HG02623 (cell line): ENCODE data around the gene ZNF74.

Experiments
- ATAC-seq: cut with Tn5 transposase; IDR thresholded peaks from one replicate; pipeline ENCODE4 v1.9.1; 2021; ENCODE audit warnings: moderate library complexity; ENCODE audit not compliant: unreplicated experiment

Gene ZNF74

GRCh38 chr22:20418211-20418788 lies 24.3 kb downstream of the ZNF74 start:
- no peak for ATAC-seq

DNA sequence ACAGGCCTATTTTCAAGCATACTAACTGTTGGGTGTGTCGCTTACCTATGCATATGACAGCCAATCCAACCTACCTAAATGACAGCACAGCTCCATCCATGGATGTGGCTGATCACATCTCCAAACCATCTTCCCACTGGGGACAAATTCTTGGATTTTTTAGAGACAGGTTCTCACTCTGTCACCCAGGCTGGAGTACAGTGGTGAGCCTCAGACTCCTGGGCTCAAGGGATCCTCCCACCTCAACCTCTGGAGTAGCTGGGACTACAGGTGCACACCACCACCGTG lies 25.7 kb downstream of the ZNF74 start:
- no peak for ATAC-seq

- no peak for ATAC-seq
These were observed 26.3 kb downstream of the ZNF74 start for GRCh38 chr22:20420157-20420842.

DNA sequence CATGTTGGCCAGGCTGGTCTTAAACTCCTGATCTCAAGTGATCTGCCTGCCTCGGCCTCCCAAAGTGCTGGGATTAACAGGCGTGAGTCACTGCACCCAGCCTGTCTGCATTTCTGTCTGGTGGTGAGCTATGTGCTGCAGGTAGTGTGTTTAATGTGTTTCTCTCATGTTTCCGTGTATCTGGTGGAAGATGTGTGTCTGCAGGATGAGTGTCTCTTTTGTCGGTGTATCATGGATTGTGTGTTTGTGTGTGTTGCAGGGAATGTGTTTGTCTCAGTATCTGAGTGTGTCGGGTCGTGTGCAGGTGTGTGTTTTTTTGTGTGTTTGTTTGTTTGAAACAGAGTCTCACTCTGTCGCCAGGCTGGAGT lies 27.5 kb downstream of the ZNF74 start:
- ATAC-seq: no peak

DNA sequence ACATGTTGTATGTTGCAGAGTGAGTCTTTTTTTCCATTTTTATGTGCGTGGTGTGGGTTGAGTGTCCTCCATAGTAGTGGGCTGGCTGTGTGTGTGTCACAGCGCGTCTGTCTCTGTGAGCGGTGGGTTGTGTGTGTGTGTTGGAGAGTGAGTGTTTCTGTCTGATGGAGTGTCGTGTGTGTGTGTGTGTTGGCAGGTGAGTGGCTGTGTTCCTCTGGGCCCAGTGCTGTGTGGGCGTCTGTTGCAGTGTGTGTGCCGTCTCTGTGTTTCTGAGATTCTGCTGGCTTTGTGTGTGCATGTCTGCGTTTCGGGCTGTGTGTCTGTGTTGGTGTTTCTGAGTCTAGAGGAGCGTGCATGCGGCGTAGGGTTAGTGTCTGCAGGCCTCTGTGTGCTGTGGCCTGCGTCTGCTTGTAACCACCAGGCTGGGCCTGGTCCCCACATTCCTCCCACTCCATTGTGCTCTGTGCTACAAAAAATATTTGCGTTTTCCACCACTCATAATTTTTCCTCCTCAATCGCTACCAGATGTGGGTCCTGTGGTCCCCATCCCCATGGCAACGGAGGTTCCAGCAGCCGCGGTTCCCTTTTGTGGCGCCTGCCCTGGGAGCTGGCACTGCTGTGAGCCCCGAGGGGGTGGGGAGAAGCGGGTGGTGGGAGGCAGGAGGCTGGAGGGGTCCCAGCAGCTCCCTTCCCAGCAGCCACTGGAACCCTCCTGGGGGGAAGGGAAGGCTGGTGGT lies 28.5 kb downstream of the ZNF74 start:
- no peak for ATAC-seq

DNA sequence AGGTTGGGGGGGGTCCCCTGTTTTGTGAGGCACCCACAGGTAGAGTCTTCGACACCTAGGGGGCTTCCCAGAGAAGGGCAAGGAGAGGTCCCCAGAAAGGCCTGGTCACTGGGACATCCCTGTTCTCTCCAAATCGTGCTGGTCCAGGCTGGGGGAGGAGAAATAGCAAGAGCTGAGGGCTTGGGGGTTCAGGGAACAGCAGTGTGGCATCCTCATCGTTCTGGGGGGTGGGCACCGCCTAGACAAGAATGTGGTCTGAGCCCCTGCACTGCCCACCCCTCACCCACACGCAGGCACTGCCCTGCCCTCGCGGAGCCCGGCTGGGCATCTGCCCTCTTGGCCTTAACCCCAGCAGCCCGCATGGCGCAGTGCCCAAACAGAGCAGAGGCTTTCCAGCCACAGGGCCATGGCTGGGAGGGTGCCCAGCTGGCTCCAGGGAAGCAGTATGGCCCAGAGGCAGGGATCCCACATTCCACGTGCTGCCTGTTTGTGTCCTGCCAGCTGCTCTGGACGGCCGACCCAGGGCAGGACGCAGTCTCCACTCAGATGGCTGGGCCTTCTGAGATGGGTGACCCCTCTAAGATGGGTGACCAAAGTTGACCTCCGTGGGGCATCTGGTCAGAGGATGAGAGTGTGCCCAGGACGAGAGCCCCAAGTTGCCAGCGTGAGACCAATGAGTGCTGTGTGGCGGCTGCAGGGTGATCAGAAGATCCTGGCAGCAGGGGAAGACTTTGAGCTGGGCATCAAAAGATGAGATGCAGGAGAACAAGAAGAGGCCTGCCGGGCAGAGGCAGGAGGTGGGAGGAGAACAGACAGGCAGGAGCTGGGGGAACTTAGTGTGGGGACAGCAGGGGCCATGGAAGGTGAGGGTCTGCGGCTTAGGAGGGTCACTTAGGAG lies 29.3 kb downstream of the ZNF74 start:
- no peak for ATAC-seq

- ATAC-seq: no peak
These were observed 30.1 kb downstream of the ZNF74 start for GRCh38 chr22:20423906-20424551.

GRCh38 chr22:20424568-20424931 lies 30.6 kb downstream of the ZNF74 start:
- no peak for ATAC-seq

DNA sequence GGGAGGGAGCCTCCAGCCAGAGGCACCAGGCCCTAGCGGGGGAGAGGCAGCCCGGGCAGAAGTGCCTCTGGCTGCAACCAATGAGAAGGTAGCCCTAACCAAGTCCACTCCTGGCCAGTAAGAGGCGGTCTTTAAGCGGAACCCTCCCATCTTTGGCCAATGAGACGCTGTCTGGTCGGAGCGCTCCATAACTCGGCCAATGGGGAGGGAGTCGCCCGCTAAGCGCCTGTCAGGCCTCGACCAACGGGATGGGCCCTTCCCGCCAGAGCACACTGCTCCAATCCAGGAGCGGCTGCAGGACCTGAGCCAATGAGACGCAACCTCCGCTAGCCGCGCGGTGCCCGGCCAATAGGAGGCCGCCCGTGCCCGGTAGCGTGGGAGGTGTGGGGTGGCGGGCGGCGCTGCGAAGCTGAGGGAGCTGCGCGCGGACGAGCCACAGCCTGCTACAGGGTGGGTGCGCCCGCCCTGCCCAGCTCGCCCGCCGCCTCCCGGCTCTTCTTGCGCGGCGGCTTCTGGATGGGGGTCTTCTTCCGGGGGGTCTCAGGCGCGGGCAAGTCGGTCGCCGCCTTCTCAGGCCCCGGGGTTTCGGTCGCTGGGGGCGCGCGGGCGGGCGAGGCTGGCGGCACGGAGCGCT lies 31.1 kb downstream of the ZNF74 start:
- ATAC-seq: no peak

- no peak for ATAC-seq
These were observed 31.8 kb downstream of the ZNF74 start for GRCh38 chr22:20425566-20426258.

- ATAC-seq: no peak
These were observed 32.3 kb downstream of the ZNF74 start for GRCh38 chr22:20426259-20426615.

GRCh38 chr22:20427104-20427944 lies 33.4 kb downstream of the ZNF74 start:
- ATAC-seq: no peak

DNA sequence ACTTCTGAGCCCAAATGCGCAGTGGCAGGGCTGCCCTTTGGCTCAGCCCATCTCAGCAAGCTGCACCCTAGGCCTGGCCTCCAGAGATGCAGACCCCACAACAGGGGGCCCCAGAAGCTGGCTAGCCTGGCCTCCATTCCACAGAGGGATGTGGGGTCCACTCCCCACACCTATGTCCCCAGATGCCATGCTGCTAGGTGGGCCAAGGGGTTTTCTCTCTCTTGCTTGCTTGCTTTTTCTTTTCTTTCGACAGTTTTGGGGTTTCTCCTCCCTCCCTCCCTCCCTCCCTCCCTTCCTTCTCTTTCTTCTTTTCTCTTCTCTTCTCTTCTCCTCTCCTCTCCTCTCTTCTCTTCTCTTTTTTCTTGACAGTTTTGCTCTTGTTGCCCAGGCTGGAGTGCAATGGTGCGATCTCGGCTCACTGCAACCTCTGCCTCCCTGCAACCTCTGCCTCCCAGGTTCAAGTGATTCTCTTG lies 34.0 kb downstream of the ZNF74 start:
- ATAC-seq: no peak

GRCh38 chr22:20428496-20429253 lies 34.7 kb downstream of the ZNF74 start:
- no peak for ATAC-seq

GRCh38 chr22:20429254-20430100 lies 35.5 kb downstream of the ZNF74 start:
- ATAC-seq: no peak

DNA sequence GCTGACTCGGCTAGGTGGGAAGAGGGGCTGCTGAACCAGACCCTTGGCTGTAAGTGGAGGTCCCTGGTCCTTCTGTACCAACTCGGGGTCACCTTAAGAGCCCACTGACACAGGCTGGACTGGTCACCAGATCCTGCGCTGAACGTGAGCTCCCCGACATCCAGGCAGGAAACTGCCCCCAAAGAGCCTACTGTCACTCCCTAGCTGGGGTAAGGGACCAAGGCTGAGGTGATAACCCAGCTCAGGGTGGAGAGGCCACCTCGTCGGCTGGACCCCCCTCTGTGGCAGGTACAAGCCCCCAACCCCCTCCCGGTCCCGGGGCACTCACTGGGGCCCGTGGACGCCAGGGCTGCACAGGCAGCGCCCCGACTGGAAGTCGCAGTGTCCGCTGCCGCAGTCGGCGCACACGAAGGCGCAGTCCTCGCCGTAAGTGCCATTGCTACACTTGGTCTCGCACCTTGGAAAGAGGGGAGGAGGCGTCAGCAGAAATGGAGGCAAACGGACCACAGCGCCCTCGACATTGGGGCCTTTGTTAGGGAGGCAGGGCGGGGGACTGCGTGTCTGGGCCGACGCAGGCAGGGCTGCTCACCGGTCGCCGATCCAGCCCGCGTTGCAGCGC lies 36.3 kb downstream of the ZNF74 start:
- no peak for ATAC-seq
